Measurements from ENCODE around the gene TM7SF2. TPM values are rescaled to one million over a fixed set of nuclear protein-coding genes. Genes with fewer than 3 reads are reported as not detected.

Gene TM7SF2
- total and polyA plus RNA-seq, 2 of the 13 experiments (the other 11 are each of a cell fraction or from before 2014, with no cell fraction given): 56.0 to 66.9 TPM

GRCh38 chr11:65134952-65135632, 23.4 kb downstream of the TM7SF2 start (continued):
- TF ChIP-seq ZNF547 (CRISPR knock-in tag; IDR thresholded peaks at IDR 0.05): 0 out of 2 replicates have a peak, but pooled peaks have one; percentile 24
- TF ChIP-seq ZBTB46 (CRISPR knock-in tag; IDR thresholded peaks at IDR 0.05; ENCODE audit: borderline replicate concordance): no peak
- no peak for TF ChIP-seq IRF1 (CRISPR knock-in tag; IDR thresholded peaks at IDR 0.05; ENCODE audit: low read depth)
- TF ChIP-seq KMT2B (CRISPR knock-in tag; IDR thresholded peaks at IDR 0.05): no peak
- no peak for TF ChIP-seq EZH2 (conservative IDR thresholded peaks at IDR 0.05; ENCODE audit: low read depth, low read length)
- TF ChIP-seq, protein P1, sequence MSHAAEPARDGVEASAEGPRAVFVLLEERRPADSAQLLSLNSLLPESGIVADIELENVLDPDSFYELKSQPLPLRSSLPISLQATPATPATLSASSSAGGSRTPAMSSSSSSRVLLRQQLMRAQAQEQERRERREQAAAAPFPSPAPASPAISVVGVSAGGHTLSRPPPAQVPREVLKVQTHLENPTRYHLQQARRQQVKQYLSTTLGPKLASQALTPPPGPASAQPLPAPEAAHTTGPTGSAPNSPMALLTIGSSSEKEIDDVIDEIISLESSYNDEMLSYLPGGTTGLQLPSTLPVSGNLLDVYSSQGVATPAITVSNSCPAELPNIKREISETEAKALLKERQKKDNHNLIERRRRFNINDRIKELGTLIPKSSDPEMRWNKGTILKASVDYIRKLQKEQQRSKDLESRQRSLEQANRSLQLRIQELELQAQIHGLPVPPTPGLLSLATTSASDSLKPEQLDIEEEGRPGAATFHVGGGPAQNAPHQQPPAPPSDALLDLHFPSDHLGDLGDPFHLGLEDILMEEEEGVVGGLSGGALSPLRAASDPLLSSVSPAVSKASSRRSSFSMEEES (CRISPR knock-in tag; IDR thresholded peaks at IDR 0.05): no peak
- no peak for TF ChIP-seq JUND (CRISPR knock-in tag; IDR thresholded peaks at IDR 0.05)
- TF ChIP-seq NBN (conservative IDR thresholded peaks at IDR 0.05): no peak
- TF ChIP-seq, protein P2, sequence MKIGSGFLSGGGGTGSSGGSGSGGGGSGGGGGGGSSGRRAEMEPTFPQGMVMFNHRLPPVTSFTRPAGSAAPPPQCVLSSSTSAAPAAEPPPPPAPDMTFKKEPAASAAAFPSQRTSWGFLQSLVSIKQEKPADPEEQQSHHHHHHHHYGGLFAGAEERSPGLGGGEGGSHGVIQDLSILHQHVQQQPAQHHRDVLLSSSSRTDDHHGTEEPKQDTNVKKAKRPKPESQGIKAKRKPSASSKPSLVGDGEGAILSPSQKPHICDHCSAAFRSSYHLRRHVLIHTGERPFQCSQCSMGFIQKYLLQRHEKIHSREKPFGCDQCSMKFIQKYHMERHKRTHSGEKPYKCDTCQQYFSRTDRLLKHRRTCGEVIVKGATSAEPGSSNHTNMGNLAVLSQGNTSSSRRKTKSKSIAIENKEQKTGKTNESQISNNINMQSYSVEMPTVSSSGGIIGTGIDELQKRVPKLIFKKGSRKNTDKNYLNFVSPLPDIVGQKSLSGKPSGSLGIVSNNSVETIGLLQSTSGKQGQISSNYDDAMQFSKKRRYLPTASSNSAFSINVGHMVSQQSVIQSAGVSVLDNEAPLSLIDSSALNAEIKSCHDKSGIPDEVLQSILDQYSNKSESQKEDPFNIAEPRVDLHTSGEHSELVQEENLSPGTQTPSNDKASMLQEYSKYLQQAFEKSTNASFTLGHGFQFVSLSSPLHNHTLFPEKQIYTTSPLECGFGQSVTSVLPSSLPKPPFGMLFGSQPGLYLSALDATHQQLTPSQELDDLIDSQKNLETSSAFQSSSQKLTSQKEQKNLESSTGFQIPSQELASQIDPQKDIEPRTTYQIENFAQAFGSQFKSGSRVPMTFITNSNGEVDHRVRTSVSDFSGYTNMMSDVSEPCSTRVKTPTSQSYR (CRISPR knock-in tag; IDR thresholded peaks at IDR 0.05; ENCODE audit: borderline replicate concordance): no peak
- no peak for TF ChIP-seq FOXM1 (CRISPR knock-in tag; IDR thresholded peaks at IDR 0.05)
- TF ChIP-seq, protein P3, sequence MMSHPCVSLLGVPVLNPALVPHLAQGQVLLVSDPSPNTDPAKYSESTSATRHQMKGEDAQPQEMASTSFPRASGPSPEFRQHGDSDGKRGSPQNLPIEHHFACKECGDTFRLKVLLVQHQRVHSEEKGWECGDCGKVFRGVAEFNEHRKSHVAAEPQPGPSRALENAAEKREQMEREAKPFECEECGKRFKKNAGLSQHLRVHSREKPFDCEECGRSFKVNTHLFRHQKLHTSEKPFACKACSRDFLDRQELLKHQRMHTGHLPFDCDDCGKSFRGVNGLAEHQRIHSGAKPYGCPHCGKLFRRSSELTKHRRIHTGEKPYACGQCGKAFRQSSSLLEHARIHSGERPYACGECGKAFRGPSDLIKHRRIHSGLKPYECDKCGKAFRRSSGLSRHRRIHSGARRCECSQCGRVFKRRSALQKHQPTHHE (CRISPR knock-in tag; IDR thresholded peaks at IDR 0.05; ENCODE audit: borderline replicate concordance): no peak
- TF ChIP-seq NPAS2 (CRISPR knock-in tag; IDR thresholded peaks at IDR 0.05; ENCODE audit: borderline replicate concordance): no peak
- peak; percentile 34 for TF ChIP-seq ZNF746 (CRISPR knock-in tag; IDR thresholded peaks at IDR 0.05)
- TF ChIP-seq, protein P4, sequence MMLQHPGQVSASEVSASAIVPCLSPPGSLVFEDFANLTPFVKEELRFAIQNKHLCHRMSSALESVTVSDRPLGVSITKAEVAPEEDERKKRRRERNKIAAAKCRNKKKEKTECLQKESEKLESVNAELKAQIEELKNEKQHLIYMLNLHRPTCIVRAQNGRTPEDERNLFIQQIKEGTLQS (CRISPR knock-in tag; IDR thresholded peaks at IDR 0.05): 0 out of 2 replicates have a peak, but pooled peaks have one; percentile 39
- TF ChIP-seq RXRA (CRISPR knock-in tag; IDR thresholded peaks at IDR 0.05): no peak; the same call in 1 of the 2 replicates
- no peak for TF ChIP-seq HMGXB4 (CRISPR knock-in tag; IDR thresholded peaks at IDR 0.05; ENCODE audit: borderline replicate concordance in 1 of 2, low read depth in 1 of 2)
- no peak for TF ChIP-seq ZFP41 (CRISPR knock-in tag; IDR thresholded peaks at IDR 0.05; ENCODE audit: borderline replicate concordance)

Measured in HepG2 (cell line).